Right cardiac atrium (tissue), 5 donors: ENCODE results near the gene ARGFX. TPM values are rescaled to one million over a fixed set of nuclear protein-coding genes. Genes with fewer than 3 reads are reported as not detected.

ENCODE experiments used
- ATAC-seq, 2 donors: fragments of 200-7000 bp; cut with Tn5 transposase; one replicate each; pipeline versions ENCODE4 v1.8.0 to v1.9.1; 2020; ENCODE audit warnings: moderate library complexity in 2 of 2, mild to moderate bottlenecking in 1 of 2
- DNase-seq, 3 donors: peaks; one replicate each; pipeline ENCODE4 v3.0.0-alpha.2; 2020
- H3K27ac ChIP-seq: one replicate; pipeline ENCODE4 v1.5.1; 2013; ENCODE audit warnings: mild to moderate bottlenecking, low read length, control low read depth, moderate library complexity
- H3K27me3 ChIP-seq: one replicate; pipeline ENCODE4 v1.6.1; 2013; ENCODE audit not compliant: control insufficient read depth, insufficient read depth
- H3K4me1 ChIP-seq: one replicate; pipeline ENCODE4 v1.6.1; 2013; ENCODE audit warnings: low read length; ENCODE audit not compliant: control insufficient read depth, insufficient read depth
- H3K4me3 ChIP-seq: one replicate; pipeline ENCODE4 v1.5.1; 2013; ENCODE audit warnings: low read length, control low read depth
- H3K9me3 ChIP-seq: one replicate; pipeline ENCODE4 v1.6.1; 2013; ENCODE audit warnings: low read length; ENCODE audit not compliant: control insufficient read depth
- WGBS: extraction: QIAGEN DNeasy Blood & Tissue Kit; methylation state at CpG from one replicate; pipeline ENCODE4 v1.1.7; 2013; 5-methylcytosine and 5-hydroxymethylcytosine counted together
- intact Hi-C, 4 donors: fragments of 100-400 bp; cut with DNase I; formaldehyde crosslinking; loops; one replicate each; pipeline versions ENCODE4 v1.11.0 to v1.14.0; 2022 to 2023
- long read RNA-seq, 4 donors: library from polyadenylated mRNA; unstranded; transcript quantifications; one replicate each; pipeline ENCODE4 v2.0.0, GENCODE V29; 2020 to 2021
- polyA plus RNA-seq: library from polyadenylated mRNA; stranded (reverse); fragments of 200-250 nt; gene quantifications from one replicate; pipeline ENCODE4 v1.2.3, GENCODE V29; 2013
- total RNA-seq, 4 donors: library from RNA; stranded (reverse); fragmentation: NEBNext Ultra II Directional; extraction: Animal tissue kit (Norgen Biotek cat#: 25700); gene quantifications; one replicate each; pipeline ENCODE4 v1.2.1, GENCODE V29; 2021
- donor health status: healthy with polysubstance abuse.
- donor health status: DM: no; HTN: yes; CAD: no.
- donor health status: DM: no; HTN: no; CAD: no.
- donor health status: DM: no; HTN: yes; CAD: no; lungs with severe emphysema.
- donor health status: DM: yes; HTN: yes; CAD: no.

ARGFX gene
- total RNA-seq (not detected), polyA plus RNA-seq (not detected)
- long read RNA-seq, donor 1, result 0 reads
- long read RNA-seq, donor 2, result 0 reads
- long read RNA-seq, donor 3, result 0 reads
- long read RNA-seq, donor 4, result 0 reads

DNA sequence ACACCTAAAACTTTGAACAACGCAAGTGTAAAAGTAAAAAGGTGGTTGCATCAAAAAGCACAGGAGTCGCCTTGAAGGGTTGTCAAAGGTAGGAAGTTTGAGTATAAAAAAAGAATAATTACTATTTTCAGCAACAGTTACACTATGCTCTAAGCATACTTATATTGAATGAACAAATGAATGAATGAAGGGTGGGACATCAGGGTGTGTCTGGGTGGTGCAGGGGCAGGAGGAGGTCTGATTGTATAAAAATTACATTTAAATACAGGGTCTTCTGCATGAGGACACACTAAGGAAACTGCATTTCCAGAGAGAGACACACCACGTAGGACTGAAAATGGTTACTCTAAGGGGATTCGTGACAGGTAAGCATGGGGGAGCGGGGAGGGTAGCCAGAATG is at the start of gene ARGFX:
Gene ARGFX (plus strand): TSS at position 301 of the 400 bp plus-strand sequence. CDS start 2,765 bp downstream, outside the sequence.
- WGBS, result 93% methylated on average over 5 of the region's 5 CpGs
- intact Hi-C loops, result no loop called here
- H3K4me3 ChIP-seq, result no peak within 1 kb of the TSS

GRCh38 chr3:121517953-121518655 is 49.6 kb upstream of the ARGFX start:
- Histone ChIP-seq H3K9me3 (peaks cover 3% of the 10 kb centered on the region), H3K27me3 (no peaks in the 10 kb centered on the region), H3K4me1 (no peaks in the 10 kb centered on the region), H3K4me3 (no peak overlapping the region), H3K27ac (no peak overlapping the region)
- intact Hi-C loops, result no loop called here
- no peak for DNase-seq
- 71% methylated on average over 5 of the region's 5 CpGs for WGBS
- ATAC-seq, result no peak

More for the DNA sequence above, at the start of gene ARGFX:
- DNase-seq, result no peak
- no peaks in the 10 kb centered on the region for H3K4me1 ChIP-seq
- no peaks in the 10 kb centered on the region for H3K9me3 ChIP-seq
- H3K27ac ChIP-seq, result no peak within 1 kb of the TSS
- H3K27me3 ChIP-seq, result no peaks in the 10 kb centered on the region
- ATAC-seq, result no peak

- peaks cover under 1% of the 10 kb centered on the region for H3K9me3 ChIP-seq
- intact Hi-C loops, result no loop called here
- no peaks in the 10 kb centered on the region for H3K27me3 ChIP-seq
- H3K27ac ChIP-seq, result no peak overlapping the region
- ATAC-seq (no peak), DNase-seq (no peak)
- H3K4me1 ChIP-seq, result no peaks in the 10 kb centered on the region
- WGBS, result 98% methylated on average over 3 of the region's 3 CpGs
- H3K4me3 ChIP-seq, result no peak overlapping the region
These were observed 47.2 kb upstream of the ARGFX start for GRCh38 chr3:121520510-121520909.

DNA sequence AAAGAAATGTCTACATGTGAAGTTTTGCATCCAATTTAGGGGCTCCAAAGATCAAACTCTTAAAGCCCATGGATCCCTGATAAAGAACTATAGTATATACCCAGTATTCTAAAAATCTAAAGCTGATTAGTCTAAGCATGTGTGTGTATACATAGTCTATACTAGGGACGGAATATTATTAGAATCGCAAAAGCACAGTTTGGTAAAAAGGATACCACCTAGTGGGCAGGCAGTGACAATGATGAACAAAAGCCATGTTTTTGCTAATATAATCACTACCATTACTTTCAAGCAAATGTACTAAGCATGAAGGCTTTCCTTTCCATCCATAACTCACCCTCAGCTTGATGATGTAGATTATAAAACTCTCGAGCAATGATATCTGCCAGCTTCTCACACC is 38.4 kb upstream of the ARGFX start:
- no peak for ATAC-seq
- WGBS, result 67% methylated on average over 3 of the region's 3 CpGs

GRCh38 chr3:121531269-121531668 is 36.5 kb upstream of the ARGFX start:
- no peaks in the 10 kb centered on the region for H3K27me3 ChIP-seq
- H3K4me3 ChIP-seq, result no peak overlapping the region
- no peaks in the 10 kb centered on the region for H3K4me1 ChIP-seq
- DNase-seq (no peak), ATAC-seq (no peak)
- H3K27ac ChIP-seq, result no peak overlapping the region
- intact Hi-C loops, result no loop called here
- H3K9me3 ChIP-seq, result no peaks in the 10 kb centered on the region

More for the DNA sequence above, 38.4 kb upstream of the ARGFX start:
- H3K27ac ChIP-seq, result no peak overlapping the region
- DNase-seq, result no peak
- no peaks in the 10 kb centered on the region for H3K27me3 ChIP-seq
- intact Hi-C loops, result no loop called here
- no peak overlapping the region for H3K4me3 ChIP-seq
- no peaks in the 10 kb centered on the region for H3K4me1 ChIP-seq
- H3K9me3 ChIP-seq, result no peaks in the 10 kb centered on the region

GRCh38 chr3:121542924-121543323 is 24.8 kb upstream of the ARGFX start:
- intact Hi-C loops, result loop anchor here (10.0 kb wide), 2 partner anchors 452 to 712 kb away; no protein-coding TSS in a partner anchor
- Histone ChIP-seq H3K4me1 (no peaks in the 10 kb centered on the region), H3K4me3 (no peak overlapping the region), H3K9me3 (no peaks in the 10 kb centered on the region), H3K27me3 (no peaks in the 10 kb centered on the region), H3K27ac (no peak overlapping the region)
- DNase-seq (no peak), ATAC-seq (no peak)

DNA sequence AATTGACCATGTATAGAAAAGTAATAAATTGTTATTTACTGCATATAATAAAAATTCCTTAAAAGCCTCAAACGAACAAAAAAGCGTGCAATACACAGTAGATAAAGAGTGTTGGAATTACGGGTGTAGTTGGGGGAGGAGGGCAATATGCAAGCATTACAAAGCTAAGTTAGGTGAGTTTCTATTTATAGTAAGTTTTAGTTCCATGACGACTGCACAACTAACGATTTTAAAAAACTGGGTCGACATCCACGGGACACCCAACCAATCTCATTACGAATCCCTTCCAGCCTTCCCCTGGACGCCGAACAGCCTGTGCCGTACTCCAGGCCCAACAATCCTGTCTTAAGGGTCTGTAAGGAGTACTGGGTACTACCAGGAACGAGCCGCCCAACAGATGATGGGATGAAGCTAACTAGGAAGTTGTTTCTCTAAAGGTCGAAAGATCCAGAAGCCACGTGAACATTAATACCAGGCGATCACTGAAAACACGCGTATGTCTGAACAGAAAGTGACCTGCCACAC is 22.6 kb upstream of the ARGFX start:
- H3K9me3 ChIP-seq, result no peaks in the 10 kb centered on the region
- H3K27ac ChIP-seq, result no peak overlapping the region
- no peaks in the 10 kb centered on the region for H3K4me1 ChIP-seq
- peak overlapping the region; percentile 89 for H3K4me3 ChIP-seq
- intact Hi-C loops, result loop anchor here (10.0 kb wide), 2 partner anchors 450 to 710 kb away; no protein-coding TSS in a partner anchor
- ATAC-seq (no peak), DNase-seq (no peak)
- no peaks in the 10 kb centered on the region for H3K27me3 ChIP-seq
- 3% methylated on average over 18 of the region's 18 CpGs for WGBS

GRCh38 chr3:121545574-121546455 is 21.9 kb upstream of the ARGFX start, which contains the start of gene POLQ:
Gene POLQ (minus strand): TSS chr3:121545988. CDS start chr3:121545877, 111 bp downstream.
- Histone ChIP-seq H3K27ac (peak within 1 kb of the TSS; percentile 76), H3K9me3 (no peaks in the 10 kb centered on the region), H3K27me3 (no peaks in the 10 kb centered on the region), H3K4me3 (peak within 1 kb of the TSS; percentile 89), H3K4me1 (no peaks in the 10 kb centered on the region)
- WGBS, result under 1% methylated on average over 42 of the region's 42 CpGs
- DNase-seq (peak; percentile 90 to 95 (median 92)), ATAC-seq (peak; percentile 98 to 100)
- intact Hi-C loops, result loop anchor here (10.0 kb wide), 2 partner anchors 449 to 709 kb away; no protein-coding TSS in a partner anchor

DNA sequence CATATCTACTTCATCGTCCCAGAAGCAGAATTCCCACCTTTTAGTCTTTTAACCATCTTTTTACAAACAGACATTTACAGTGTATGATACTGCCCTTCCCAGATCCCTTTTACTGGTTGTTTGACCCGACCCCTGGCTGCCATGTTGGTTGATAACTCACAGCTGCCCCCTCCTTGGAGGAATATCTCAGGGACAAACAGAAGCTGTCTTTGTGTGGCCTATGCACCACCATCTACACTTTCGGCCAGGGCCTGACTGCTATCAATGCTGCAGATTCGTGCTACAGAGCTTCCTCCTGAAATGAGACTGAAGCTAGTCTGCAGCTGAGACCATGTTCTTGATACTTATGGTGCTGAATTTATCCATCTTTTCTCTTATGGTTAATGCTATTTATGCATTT is 15.4 kb upstream of the ARGFX start:
- H3K4me1 ChIP-seq, result no peaks in the 10 kb centered on the region
- ATAC-seq (peak in 1 of 2 donors; percentile 50), DNase-seq (no peak)
- no peak overlapping the region for H3K27ac ChIP-seq
- no peaks in the 10 kb centered on the region for H3K27me3 ChIP-seq
- intact Hi-C loops, result no loop called here
- WGBS, result 36% methylated on average over 4 of the region's 4 CpGs
- H3K9me3 ChIP-seq, result no peaks in the 10 kb centered on the region
- H3K4me3 ChIP-seq, result peak overlapping the region; percentile 12

GRCh38 chr3:121552797-121553196 is 15.0 kb upstream of the ARGFX start:
- Histone ChIP-seq H3K4me3 (no peak overlapping the region), H3K4me1 (no peaks in the 10 kb centered on the region), H3K9me3 (no peaks in the 10 kb centered on the region), H3K27ac (no peak overlapping the region), H3K27me3 (no peaks in the 10 kb centered on the region)
- 66% methylated on average over 3 of the region's 3 CpGs for WGBS
- DNase-seq, result no peak
- intact Hi-C loops, result no loop called here
- no peak for ATAC-seq
